ENCODE results near the gene HEYL.

HEYL gene

GRCh38 chr1:39677645-39678044 is 38.2 kb upstream of the HEYL start:
- H3K18ac ChIP-seq (ENCODE audit: low read length), result no peak overlapping the region
- H4K91ac ChIP-seq (ENCODE audit: low read depth, low read length), result no peak overlapping the region
- no peak overlapping the region for H2BK12ac ChIP-seq (ENCODE audit: low read length)
- no CpG with 5 or more reads among the region's 4 CpGs for WGBS (ENCODE audit: extremely low coverage, insufficient coverage, insufficient read length)
- peaks cover 45% of the 10 kb centered on the region for H3K27me3 ChIP-seq (ENCODE audit: insufficient read depth, low read length)
- H3K9me3 ChIP-seq (ENCODE audit: insufficient read depth, low read depth, low read length), result peaks cover 6% of the 10 kb centered on the region
- no peak overlapping the region for H3K23ac ChIP-seq (ENCODE audit: low read length)
- H3K27ac ChIP-seq (ENCODE audit: low read depth, low read length), result no peak overlapping the region
- no peaks in the 10 kb centered on the region for H3K79me1 ChIP-seq (ENCODE audit: low read length)
- no peak overlapping the region for H3K9ac ChIP-seq (ENCODE audit: low read length)
- H3K4me3 ChIP-seq (ENCODE audit: low read depth, low read length), result no peak overlapping the region
- no peak overlapping the region for H4K12ac ChIP-seq (ENCODE audit: low read depth, low read length)
- H3K14ac ChIP-seq (ENCODE audit: low read length), result no peak overlapping the region
- H2AK5ac ChIP-seq (ENCODE audit: low read length), result no peak overlapping the region
- no peaks in the 10 kb centered on the region for H3K4me1 ChIP-seq (ENCODE audit: control insufficient read depth in 1 of 2, insufficient read depth in 2 of 2, low read length in 2 of 2)
- no peaks in the 10 kb centered on the region for H3K79me2 ChIP-seq (ENCODE audit: control insufficient read depth, insufficient read depth, low read length, poor library complexity)
- H2AFZ ChIP-seq (ENCODE audit: insufficient read depth, low read length, poor library complexity), result no peak overlapping the region
- no peak for DNase-seq
- no peak overlapping the region for H3K4ac ChIP-seq (ENCODE audit: low read depth, low read length)
- H3K4me2 ChIP-seq (ENCODE audit: low read length), result no peak overlapping the region
- H3K36me3 ChIP-seq (ENCODE audit: control insufficient read depth in 1 of 2, insufficient read depth in 2 of 2, low read length in 2 of 2), result no peaks in the 10 kb centered on the region
- H2BK5ac ChIP-seq (ENCODE audit: low read depth, low read length, poor library complexity), result no peak overlapping the region
- H2BK120ac ChIP-seq (ENCODE audit: insufficient read depth, low read length, poor library complexity), result no peak overlapping the region
- no peak overlapping the region for H4K8ac ChIP-seq (ENCODE audit: low read depth, low read length)

GRCh38 chr1:39676948-39677548 is 37.6 kb upstream of the HEYL start:
- Histone ChIP-seq H3K18ac (ENCODE audit: low read length) (no peak overlapping the region), H3K36me3 (ENCODE audit: control insufficient read depth in 1 of 2, insufficient read depth in 2 of 2, low read length in 2 of 2) (no peaks in the 10 kb centered on the region), H3K4me1 (ENCODE audit: control insufficient read depth in 1 of 2, insufficient read depth in 2 of 2, low read length in 2 of 2) (peaks cover 0 to 1% of the 10 kb centered on the region in 2 experiments), H3K23ac (ENCODE audit: low read length) (no peak overlapping the region), H2BK5ac (ENCODE audit: low read depth, low read length, poor library complexity) (no peak overlapping the region), H3K9ac (ENCODE audit: low read length) (no peak overlapping the region), H3K79me2 (ENCODE audit: control insufficient read depth, insufficient read depth, low read length, poor library complexity) (no peaks in the 10 kb centered on the region), H4K91ac (ENCODE audit: low read depth, low read length) (no peak overlapping the region), H3K4me2 (ENCODE audit: low read length) (no peak overlapping the region), H2AK5ac (ENCODE audit: low read length) (no peak overlapping the region), H2BK120ac (ENCODE audit: insufficient read depth, low read length, poor library complexity) (no peak overlapping the region), H4K12ac (ENCODE audit: low read depth, low read length) (no peak overlapping the region), H3K4me3 (ENCODE audit: low read depth, low read length) (no peak overlapping the region), H3K4ac (ENCODE audit: low read depth, low read length) (no peak overlapping the region), H3K27me3 (ENCODE audit: insufficient read depth, low read length) (peaks cover 45% of the 10 kb centered on the region), H2AFZ (ENCODE audit: insufficient read depth, low read length, poor library complexity) (no peak overlapping the region), H2BK12ac (ENCODE audit: low read length) (no peak overlapping the region), H3K14ac (ENCODE audit: low read length) (no peak overlapping the region), H3K79me1 (ENCODE audit: low read length) (no peaks in the 10 kb centered on the region), H3K27ac (ENCODE audit: low read depth, low read length) (no peak overlapping the region), H3K9me3 (ENCODE audit: insufficient read depth, low read depth, low read length) (peaks cover 4% of the 10 kb centered on the region), H4K8ac (ENCODE audit: low read depth, low read length) (no peak overlapping the region)
- DNase-seq, result no peak
- WGBS (ENCODE audit: extremely low coverage, insufficient coverage, insufficient read length), result no CpG with 5 or more reads among the region's 6 CpGs

- no peak overlapping the region for H2BK12ac ChIP-seq (ENCODE audit: low read length)
- H3K27ac ChIP-seq (ENCODE audit: low read depth, low read length), result no peak overlapping the region
- no peak overlapping the region for H4K8ac ChIP-seq (ENCODE audit: low read depth, low read length)
- H3K4me2 ChIP-seq (ENCODE audit: low read length), result no peak overlapping the region
- H3K23ac ChIP-seq (ENCODE audit: low read length), result no peak overlapping the region
- H3K4me3 ChIP-seq (ENCODE audit: low read depth, low read length), result no peak overlapping the region
- no peak overlapping the region for H2AK5ac ChIP-seq (ENCODE audit: low read length)
- no CpG with 5 or more reads among the region's 1 CpG for WGBS (ENCODE audit: extremely low coverage, insufficient coverage, insufficient read length)
- no peak overlapping the region for H4K12ac ChIP-seq (ENCODE audit: low read depth, low read length)
- H3K9ac ChIP-seq (ENCODE audit: low read length), result no peak overlapping the region
- no peaks in the 10 kb centered on the region for H3K36me3 ChIP-seq (ENCODE audit: control insufficient read depth in 1 of 2, insufficient read depth in 2 of 2, low read length in 2 of 2)
- no peaks in the 10 kb centered on the region for H3K79me1 ChIP-seq (ENCODE audit: low read length)
- H3K4me1 ChIP-seq (ENCODE audit: control insufficient read depth in 1 of 2, insufficient read depth in 2 of 2, low read length in 2 of 2), result peaks cover 0 to 4% of the 10 kb centered on the region in 2 experiments
- H4K91ac ChIP-seq (ENCODE audit: low read depth, low read length), result no peak overlapping the region
- no peak overlapping the region for H2BK120ac ChIP-seq (ENCODE audit: insufficient read depth, low read length, poor library complexity)
- no peak overlapping the region for H3K18ac ChIP-seq (ENCODE audit: low read length)
- H3K4ac ChIP-seq (ENCODE audit: low read depth, low read length), result no peak overlapping the region
- H2BK5ac ChIP-seq (ENCODE audit: low read depth, low read length, poor library complexity), result no peak overlapping the region
- no peak overlapping the region for H3K14ac ChIP-seq (ENCODE audit: low read length)
- peaks cover 47% of the 10 kb centered on the region for H3K27me3 ChIP-seq (ENCODE audit: insufficient read depth, low read length)
- no peaks in the 10 kb centered on the region for H3K79me2 ChIP-seq (ENCODE audit: control insufficient read depth, insufficient read depth, low read length, poor library complexity)
- H2AFZ ChIP-seq (ENCODE audit: insufficient read depth, low read length, poor library complexity), result no peak overlapping the region
- peaks cover 4% of the 10 kb centered on the region for H3K9me3 ChIP-seq (ENCODE audit: insufficient read depth, low read depth, low read length)
- DNase-seq, result no peak
These were observed 35.8 kb upstream of the HEYL start for GRCh38 chr1:39675220-39675619.

GRCh38 chr1:39673215-39673614 is 33.8 kb upstream of the HEYL start:
- Histone ChIP-seq H3K9me3 (ENCODE audit: insufficient read depth, low read depth, low read length) (no peaks in the 10 kb centered on the region), H2AFZ (ENCODE audit: insufficient read depth, low read length, poor library complexity) (no peak overlapping the region), H2BK5ac (ENCODE audit: low read depth, low read length, poor library complexity) (no peak overlapping the region), H2BK12ac (ENCODE audit: low read length) (no peak overlapping the region), H3K18ac (ENCODE audit: low read length) (no peak overlapping the region), H3K4me2 (ENCODE audit: low read length) (no peak overlapping the region), H3K27ac (ENCODE audit: low read depth, low read length) (no peak overlapping the region), H3K4ac (ENCODE audit: low read depth, low read length) (no peak overlapping the region), H4K12ac (ENCODE audit: low read depth, low read length) (no peak overlapping the region), H4K8ac (ENCODE audit: low read depth, low read length) (no peak overlapping the region), H2BK120ac (ENCODE audit: insufficient read depth, low read length, poor library complexity) (no peak overlapping the region), H4K91ac (ENCODE audit: low read depth, low read length) (no peak overlapping the region), H3K4me1 (ENCODE audit: control insufficient read depth in 1 of 2, insufficient read depth in 2 of 2, low read length in 2 of 2) (peaks cover 0 to 4% of the 10 kb centered on the region in 2 experiments), H2AK5ac (ENCODE audit: low read length) (no peak overlapping the region), H3K14ac (ENCODE audit: low read length) (no peak overlapping the region), H3K23ac (ENCODE audit: low read length) (no peak overlapping the region), H3K79me1 (ENCODE audit: low read length) (no peaks in the 10 kb centered on the region), H3K9ac (ENCODE audit: low read length) (no peak overlapping the region), H3K79me2 (ENCODE audit: control insufficient read depth, insufficient read depth, low read length, poor library complexity) (no peaks in the 10 kb centered on the region), H3K27me3 (ENCODE audit: insufficient read depth, low read length) (peaks cover 46% of the 10 kb centered on the region), H3K4me3 (ENCODE audit: low read depth, low read length) (no peak overlapping the region), H3K36me3 (ENCODE audit: control insufficient read depth in 1 of 2, insufficient read depth in 2 of 2, low read length in 2 of 2) (no peaks in the 10 kb centered on the region)
- no CpG with 5 or more reads among the region's 3 CpGs for WGBS (ENCODE audit: extremely low coverage, insufficient coverage, insufficient read length)
- no peak for DNase-seq

All from trophoblast cell (in vitro differentiated cells and primary cell).